Effector memory CD4-positive, alpha-beta T cell (primary cell): Measurements from ENCODE around the gene CRACDL.

Experiments used
- DNase-seq, 3 donors: peaks; one replicate each; pipeline ENCODE4 v3.0.0-alpha.2; 2020
- H3K27ac ChIP-seq: 2 replicates; pipeline ENCODE4 v1.7.0; 2013; ENCODE audit warnings: mild to moderate bottlenecking, low read length, moderate library complexity; ENCODE audit not compliant: insufficient read depth, poor library complexity, severe bottlenecking
- H3K27me3 ChIP-seq: replicated peaks from 2 replicates; pipeline ENCODE4 v1.7.0; 2013; ENCODE audit warnings: mild to moderate bottlenecking, low read length; ENCODE audit not compliant: insufficient read depth, control insufficient read depth, poor library complexity, severe bottlenecking
- H3K36me3 ChIP-seq: 2 replicates; pipeline ENCODE4 v1.7.0; 2013; ENCODE audit warnings: mild to moderate bottlenecking, low read length, moderate library complexity; ENCODE audit not compliant: control insufficient read depth, insufficient read depth
- H3K4me1 ChIP-seq: 2 replicates; pipeline ENCODE4 v1.7.0; 2013; ENCODE audit warnings: low read length, mild to moderate bottlenecking; ENCODE audit not compliant: control insufficient read depth, insufficient read depth, poor library complexity, severe bottlenecking
- H3K4me3 ChIP-seq: 2 replicates; pipeline ENCODE4 v1.7.0; 2013; ENCODE audit warnings: low read length, low read depth, mild to moderate bottlenecking; ENCODE audit not compliant: insufficient read depth, poor library complexity, severe bottlenecking
- H3K9me3 ChIP-seq: 2 replicates; pipeline ENCODE4 v1.7.0; 2013; ENCODE audit warnings: mild to moderate bottlenecking, low read length, moderate library complexity; ENCODE audit not compliant: control insufficient read depth

CRACDL gene

DNA sequence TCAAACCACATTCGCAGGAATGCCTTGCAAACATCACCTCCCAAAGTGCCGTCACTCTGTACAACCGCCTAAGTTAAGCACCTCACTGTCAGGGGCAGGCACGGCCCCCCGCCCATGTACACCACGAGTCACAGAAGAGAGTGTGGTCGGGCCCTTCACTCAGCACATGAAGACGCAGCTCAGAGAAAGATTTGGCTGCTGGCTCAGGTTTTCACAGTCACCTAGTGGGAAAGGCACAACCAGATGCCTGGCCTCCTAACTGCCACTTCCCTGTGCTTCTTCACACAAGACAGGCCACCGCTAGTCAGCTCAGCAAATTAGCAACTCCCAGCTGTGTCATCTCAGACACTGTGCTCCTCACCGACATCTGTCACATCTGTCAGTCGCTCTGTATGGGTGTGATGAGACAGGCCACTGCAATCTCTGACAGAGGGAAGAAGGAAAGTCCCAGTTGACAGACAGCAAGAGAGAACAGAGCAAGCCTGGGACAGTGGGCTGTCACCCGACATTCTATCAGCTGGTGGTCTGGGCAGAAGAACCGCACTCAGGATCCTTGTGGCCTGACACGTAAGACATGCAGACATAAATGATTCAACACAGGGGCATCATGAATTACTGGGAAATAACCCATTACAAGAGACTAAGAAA, 60.8 kb downstream of the CRACDL start:
- H3K27me3 ChIP-seq, result no peaks in the 10 kb centered on the region
- H3K9me3 ChIP-seq, result no peaks in the 10 kb centered on the region
- H3K4me3 ChIP-seq, result no peak overlapping the region
- no peaks in the 10 kb centered on the region for H3K36me3 ChIP-seq
- DNase-seq, result no peak
- H3K4me1 ChIP-seq, result no peaks in the 10 kb centered on the region
- H3K27ac ChIP-seq, result no peak overlapping the region

- H3K4me3 ChIP-seq, result no peak overlapping the region
- no peaks in the 10 kb centered on the region for H3K36me3 ChIP-seq
- H3K4me1 ChIP-seq, result no peaks in the 10 kb centered on the region
- H3K9me3 ChIP-seq, result no peaks in the 10 kb centered on the region
- H3K27ac ChIP-seq, result no peak overlapping the region
- no peak for DNase-seq
- no peaks in the 10 kb centered on the region for H3K27me3 ChIP-seq
These were observed 61.8 kb downstream of the CRACDL start for GRCh38 chr2:98874186-98874689.

GRCh38 chr2:98872526-98872925, 63.5 kb downstream of the CRACDL start:
- no peak for DNase-seq
- no peak overlapping the region for H3K27ac ChIP-seq
- H3K4me1 ChIP-seq, result no peaks in the 10 kb centered on the region
- no peaks in the 10 kb centered on the region for H3K36me3 ChIP-seq
- no peak overlapping the region for H3K4me3 ChIP-seq
- H3K9me3 ChIP-seq, result no peaks in the 10 kb centered on the region
- no peaks in the 10 kb centered on the region for H3K27me3 ChIP-seq

DNA sequence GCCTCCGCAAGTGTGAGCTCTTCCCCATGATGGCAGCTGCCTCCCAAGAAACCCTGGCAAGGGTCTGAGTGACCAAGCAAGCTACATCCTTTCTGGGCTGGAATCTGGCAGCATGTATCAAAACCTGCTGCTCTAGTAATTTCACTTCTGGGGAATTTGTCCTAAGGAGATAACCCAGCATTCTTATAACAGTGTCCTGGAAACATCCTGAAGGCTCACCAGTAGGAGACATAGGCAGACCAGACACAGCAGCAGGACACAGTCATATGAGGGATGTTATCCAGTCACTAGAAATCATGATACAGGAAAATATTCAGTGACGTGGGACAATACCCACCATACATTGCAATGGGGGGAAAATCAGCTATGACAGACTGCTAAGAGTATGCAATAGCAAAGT, 64.5 kb downstream of the CRACDL start:
- Histone ChIP-seq H3K9me3 (no peaks in the 10 kb centered on the region), H3K27ac (no peak overlapping the region), H3K27me3 (no peaks in the 10 kb centered on the region), H3K36me3 (no peaks in the 10 kb centered on the region), H3K4me1 (no peaks in the 10 kb centered on the region), H3K4me3 (no peak overlapping the region)
- no peak for DNase-seq

DNA sequence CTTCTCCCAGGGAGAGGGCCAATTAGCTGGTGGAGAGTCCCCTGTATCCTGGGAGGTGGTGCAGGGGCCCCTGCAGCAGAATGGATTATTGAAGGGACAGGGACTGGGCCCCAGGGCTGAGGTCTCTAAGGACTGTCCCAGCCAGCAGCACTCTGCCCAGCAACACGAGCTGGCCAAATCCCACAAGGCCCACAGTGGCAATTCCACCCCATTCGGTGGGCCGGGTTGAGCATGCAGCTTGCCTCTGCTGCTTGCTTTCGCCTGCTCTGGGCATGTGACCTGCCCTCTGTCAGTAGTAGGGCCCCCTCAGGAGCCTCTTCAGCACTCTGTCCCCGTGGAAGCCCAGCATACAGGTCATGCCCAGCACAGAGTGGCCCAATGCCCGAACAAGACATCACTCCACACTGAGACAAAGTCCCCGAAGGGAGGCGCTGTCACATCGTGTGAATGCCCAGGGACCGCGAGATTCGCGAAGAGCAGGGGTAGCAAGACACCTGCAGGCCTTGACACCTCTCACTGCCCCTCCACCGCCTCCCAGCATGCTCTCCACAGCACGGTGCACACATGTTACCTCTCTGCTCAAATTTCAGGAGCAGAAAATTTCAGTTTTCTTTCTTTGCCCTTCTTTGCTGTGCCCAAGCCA, 65.4 kb downstream of the CRACDL start:
- H3K36me3 ChIP-seq, result no peaks in the 10 kb centered on the region
- no peak overlapping the region for H3K4me3 ChIP-seq
- H3K27me3 ChIP-seq, result no peaks in the 10 kb centered on the region
- no peaks in the 10 kb centered on the region for H3K9me3 ChIP-seq
- DNase-seq, result no peak
- no peak overlapping the region for H3K27ac ChIP-seq
- no peaks in the 10 kb centered on the region for H3K4me1 ChIP-seq

GRCh38 chr2:98869870-98870269, 66.2 kb downstream of the CRACDL start:
- H3K27ac ChIP-seq, result no peak overlapping the region
- H3K4me1 ChIP-seq, result no peaks in the 10 kb centered on the region
- H3K36me3 ChIP-seq, result no peaks in the 10 kb centered on the region
- H3K4me3 ChIP-seq, result no peak overlapping the region
- H3K27me3 ChIP-seq, result no peaks in the 10 kb centered on the region
- DNase-seq, result no peak
- no peaks in the 10 kb centered on the region for H3K9me3 ChIP-seq

DNA sequence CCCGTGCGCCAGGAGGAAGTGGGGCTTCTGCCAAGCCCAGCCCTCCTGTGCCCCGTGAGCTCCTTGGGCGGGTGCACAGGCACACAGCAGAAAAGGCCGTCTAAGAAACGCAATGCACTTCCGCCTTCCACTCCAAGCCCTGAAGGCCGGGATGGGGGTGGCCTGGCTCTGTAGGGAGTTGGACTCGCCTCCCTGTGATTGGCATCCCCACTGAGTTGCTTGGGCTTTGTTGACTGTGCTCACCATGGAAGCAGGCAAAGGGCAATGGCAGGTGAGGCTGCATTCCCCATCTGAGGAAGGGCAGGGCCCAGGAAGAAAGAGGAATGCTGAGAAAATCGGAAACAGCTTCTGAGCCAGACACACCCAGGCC, 66.8 kb downstream of the CRACDL start:
- Histone ChIP-seq H3K4me3 (no peak overlapping the region), H3K27ac (no peak overlapping the region), H3K36me3 (no peaks in the 10 kb centered on the region), H3K4me1 (no peaks in the 10 kb centered on the region), H3K9me3 (no peaks in the 10 kb centered on the region), H3K27me3 (no peaks in the 10 kb centered on the region)
- DNase-seq, result no peak

DNA sequence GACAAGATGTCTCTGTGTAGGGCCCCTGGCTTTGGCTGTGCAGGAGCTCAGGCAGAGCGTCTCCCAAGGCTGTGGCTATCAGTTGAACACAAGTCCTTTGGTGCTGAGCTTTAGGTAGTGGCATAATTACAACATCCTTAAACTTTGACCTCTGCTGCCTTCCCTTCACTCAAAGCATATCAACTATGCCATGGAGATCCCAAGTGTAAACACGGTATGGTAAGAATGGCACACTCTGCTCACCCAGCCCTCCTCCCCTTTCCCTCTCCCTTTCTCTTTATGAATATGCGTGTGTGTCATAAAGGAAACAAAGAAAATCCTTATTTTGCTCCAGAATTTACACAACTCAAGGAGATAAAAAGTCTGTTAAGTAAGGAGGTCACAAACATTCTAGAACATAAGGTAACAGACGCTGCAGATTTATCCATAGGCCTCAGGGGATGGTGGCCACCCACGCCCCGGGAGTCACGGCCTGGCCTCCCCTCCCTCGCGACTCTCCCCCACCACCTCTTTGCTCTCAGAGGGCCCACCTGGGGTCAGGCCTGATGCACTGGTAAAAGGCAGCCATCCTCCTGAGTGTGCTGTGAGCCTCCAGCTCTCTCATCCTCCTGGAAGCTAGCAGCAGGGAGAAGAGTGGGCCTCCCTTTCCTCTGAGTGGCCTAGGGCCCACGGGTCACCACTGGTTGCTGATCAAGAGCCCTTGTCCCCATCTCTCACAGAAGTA, 67.3 kb downstream of the CRACDL start:
- H3K36me3 ChIP-seq, result no peaks in the 10 kb centered on the region
- no peak for DNase-seq
- no peak overlapping the region for H3K4me3 ChIP-seq
- no peaks in the 10 kb centered on the region for H3K9me3 ChIP-seq
- no peak overlapping the region for H3K27ac ChIP-seq
- H3K4me1 ChIP-seq, result no peaks in the 10 kb centered on the region
- H3K27me3 ChIP-seq, result no peaks in the 10 kb centered on the region

- no peaks in the 10 kb centered on the region for H3K36me3 ChIP-seq
- H3K4me1 ChIP-seq, result no peaks in the 10 kb centered on the region
- H3K27me3 ChIP-seq, result no peaks in the 10 kb centered on the region
- no peaks in the 10 kb centered on the region for H3K9me3 ChIP-seq
- no peak overlapping the region for H3K4me3 ChIP-seq
- no peak overlapping the region for H3K27ac ChIP-seq
- no peak for DNase-seq
These were observed 68.3 kb downstream of the CRACDL start for GRCh38 chr2:98867539-98868309.
